Stimulated activated CD4-positive, alpha-beta T cell treated with anti-CD3 and anti-CD28 coated beads, Interleukin-4, amount 100 ng/mL, for 24 hours (primary cell): ENCODE data around the gene MAP2K7.
A peak's percentile ranks its signal among the peaks of the same experiment; 100 is the strongest.
"Not testable (repeated sequence)": the region's sequence is repeated elsewhere in the genome, so short reads cannot be mapped to it uniquely, and the experiment has no call there.

Source experiments
- DNase-seq: peaks from one replicate; pipeline ENCODE4 v3.0.0-alpha.2; 2020

MAP2K7 gene

GRCh38 chr19:7903244-7904073 is at the start of gene MAP2K7:
Gene MAP2K7 (plus strand): TSS chr19:7903877. CDS start chr19:7903945, 68 bp downstream.
- peak; percentile 100 for DNase-seq

- no peak for DNase-seq
Observed at GRCh38 chr19:7855426-7856108, 48.1 kb upstream of the MAP2K7 start.

GRCh38 chr19:7856109-7856591 is 47.5 kb upstream of the MAP2K7 start:
- DNase-seq: no peak

- DNase-seq: no peak
Observed at GRCh38 chr19:7856679-7857663, 46.7 kb upstream of the MAP2K7 start.

GRCh38 chr19:7857727-7858108 is 46.0 kb upstream of the MAP2K7 start:
- DNase-seq: no peak

- no peak for DNase-seq
Observed at GRCh38 chr19:7858109-7858770, 45.4 kb upstream of the MAP2K7 start.

- DNase-seq: not testable (repeated sequence)
Observed at GRCh38 chr19:7859087-7859486, 44.6 kb upstream of the MAP2K7 start.

- no peak for DNase-seq
Observed at GRCh38 chr19:7859831-7860713, 43.6 kb upstream of the MAP2K7 start.

- no peak for DNase-seq
Observed at GRCh38 chr19:7860714-7861618, 42.7 kb upstream of the MAP2K7 start.

- no peak for DNase-seq
Observed at GRCh38 chr19:7861619-7862412, 41.9 kb upstream of the MAP2K7 start.

GRCh38 chr19:7862413-7862951 is 41.2 kb upstream of the MAP2K7 start:
- DNase-seq: peak; percentile 65

- no peak for DNase-seq
Observed at GRCh38 chr19:7863157-7863970, 40.3 kb upstream of the MAP2K7 start.

GRCh38 chr19:7863971-7864689 is 39.5 kb upstream of the MAP2K7 start:
- no peak for DNase-seq

GRCh38 chr19:7864690-7865074 is 39.0 kb upstream of the MAP2K7 start:
- no peak for DNase-seq

- DNase-seq: no peak
Observed at GRCh38 chr19:7865262-7865911, 38.3 kb upstream of the MAP2K7 start.

- DNase-seq: no peak
Observed at GRCh38 chr19:7866399-7867091, 37.1 kb upstream of the MAP2K7 start.
